NCI-H187 (cell line): ENCODE results near the gene IWS1.
"Not testable (repeated sequence)": the region's sequence is repeated elsewhere in the genome, so short reads cannot be mapped to it uniquely, and the experiment has no call there.

Experiments
- DNase-seq, 2 experiments: peaks; one replicate each; lab custom pipeline; 2025; lab: John Stamatoyannopoulos, UW

IWS1 gene

DNA sequence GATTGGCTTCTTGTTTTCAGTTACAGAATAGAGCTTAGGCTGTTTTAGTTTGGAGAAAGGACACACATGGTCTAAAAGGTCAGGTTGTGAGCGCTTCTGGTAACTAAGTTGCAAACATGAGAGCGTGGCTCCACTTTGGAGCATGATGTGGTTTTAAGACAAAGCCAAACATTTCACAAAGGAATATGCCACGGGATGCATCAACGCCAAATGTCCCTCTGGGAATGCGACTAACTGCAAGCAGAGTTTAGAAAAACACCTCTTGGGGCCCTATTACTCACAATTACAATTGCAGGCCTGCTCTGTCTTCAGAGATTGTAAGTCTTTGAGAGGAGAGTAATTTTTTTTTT, 34.6 kb upstream of the IWS1 start:
- DNase-seq, result no peak

DNA sequence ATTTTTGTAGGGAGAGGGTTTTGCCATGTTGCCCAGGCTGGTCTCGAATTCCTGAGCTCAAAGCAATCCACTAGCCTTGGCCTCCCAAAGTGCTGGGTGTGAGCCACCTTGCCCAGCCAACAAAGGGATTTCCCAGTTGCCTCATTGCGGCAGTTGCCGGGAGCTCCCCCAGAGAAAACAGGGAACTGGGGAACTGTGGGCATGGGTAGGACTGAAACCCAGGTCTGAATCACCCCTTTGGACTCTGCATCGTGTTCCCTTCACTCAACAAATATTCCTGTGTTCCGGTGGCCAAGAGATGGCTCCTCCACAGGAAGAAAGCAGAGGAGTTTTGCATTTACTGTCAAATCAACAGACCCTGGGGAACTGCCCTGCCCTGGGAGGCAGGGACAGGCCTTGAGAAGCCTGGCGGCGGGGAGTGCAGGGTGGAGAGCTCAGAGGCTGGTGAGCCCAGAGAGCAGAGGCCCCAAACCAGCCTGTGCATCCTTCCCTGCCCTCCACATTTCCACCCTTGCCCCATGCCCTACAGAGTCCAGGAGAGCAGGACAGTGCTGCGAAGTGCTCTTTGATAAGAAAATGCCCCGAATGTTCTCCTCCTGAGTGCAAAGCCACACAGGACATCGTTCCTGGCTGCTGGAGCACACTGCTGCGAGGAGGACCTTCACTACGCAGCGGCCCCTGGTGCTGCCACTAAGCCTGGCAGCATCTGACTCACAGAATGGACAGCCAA, 34.1 kb upstream of the IWS1 start:
- no peak for DNase-seq

DNA sequence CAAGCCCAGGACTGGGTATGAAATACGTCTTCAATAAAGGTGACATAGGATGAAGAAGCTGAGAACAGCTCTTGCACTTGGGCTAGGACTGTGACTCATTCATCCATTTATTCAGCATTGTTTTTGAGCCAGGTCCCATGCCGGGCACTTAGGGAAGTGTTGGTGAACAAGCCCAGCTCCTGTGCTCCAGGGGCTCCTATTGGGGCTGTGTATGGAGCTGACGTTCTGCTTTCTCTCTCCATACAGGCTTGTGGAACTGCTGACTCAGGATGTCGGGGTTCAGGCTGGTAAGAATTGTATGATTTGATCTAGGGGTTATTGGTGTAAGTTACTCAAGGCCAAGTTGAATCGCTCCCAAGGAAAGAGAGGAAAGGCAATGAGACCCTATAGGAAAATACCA, 33.2 kb upstream of the IWS1 start:
- DNase-seq, result no peak

DNA sequence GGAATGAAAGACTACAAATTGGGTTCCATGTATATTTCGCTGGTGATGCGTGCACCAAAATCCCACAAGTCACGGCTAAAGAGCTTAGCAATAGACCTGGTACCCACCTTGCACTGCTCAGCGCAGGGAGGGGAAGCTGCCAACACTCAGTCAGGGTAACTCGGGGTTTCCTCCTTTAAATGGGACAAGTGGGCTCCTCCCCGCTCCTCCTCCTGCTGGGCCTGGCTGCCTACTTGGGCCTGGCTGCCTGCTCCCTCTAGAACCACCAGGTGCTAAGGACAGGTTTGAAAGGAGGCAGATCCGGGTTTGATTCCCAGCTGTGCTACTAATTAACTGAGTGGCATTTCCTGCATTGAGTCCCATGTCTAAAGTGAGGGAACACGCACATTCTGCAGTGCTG, 32.6 kb upstream of the IWS1 start:
- no peak for DNase-seq

DNA sequence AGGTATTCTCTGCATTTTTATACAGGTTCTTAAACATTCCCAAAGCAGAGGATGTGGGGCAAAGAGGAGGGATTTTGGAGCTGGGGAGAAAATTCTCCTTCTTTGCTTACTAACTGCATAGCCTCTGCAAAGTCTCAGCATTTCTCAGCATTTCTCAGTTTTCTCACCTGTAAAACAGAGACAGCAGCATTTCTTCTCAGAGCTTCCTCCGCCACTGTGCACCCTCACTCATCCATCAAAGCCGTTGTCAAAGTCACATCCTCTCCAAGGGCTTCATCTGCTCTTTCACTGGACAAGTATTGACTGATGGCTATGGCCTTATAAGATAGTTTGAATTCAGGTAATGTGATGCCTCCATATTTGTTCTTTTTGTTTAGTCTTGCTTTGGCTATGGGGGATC, 26.6 kb upstream of the IWS1 start:
- DNase-seq, result no peak

DNA sequence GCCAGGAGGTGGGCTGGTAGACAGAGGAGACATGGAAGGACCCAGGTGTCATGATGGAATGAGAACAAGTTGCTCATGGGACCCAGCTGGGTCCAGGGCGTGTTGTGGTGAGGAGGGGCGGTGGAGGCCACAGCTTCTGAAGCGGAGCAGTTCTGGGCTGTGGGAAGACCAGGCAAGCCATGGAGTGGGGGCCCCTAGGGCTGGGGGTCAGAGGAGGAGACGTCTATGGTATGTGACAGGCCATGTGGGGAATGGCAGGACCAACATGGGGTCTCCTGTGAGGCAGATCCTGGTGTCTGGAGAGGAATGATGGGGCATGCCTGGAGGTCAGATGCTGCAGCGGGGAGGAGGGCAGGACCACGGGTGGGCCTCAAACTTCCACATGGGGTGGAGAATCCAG, 26.0 kb upstream of the IWS1 start:
- DNase-seq, result no peak

DNA sequence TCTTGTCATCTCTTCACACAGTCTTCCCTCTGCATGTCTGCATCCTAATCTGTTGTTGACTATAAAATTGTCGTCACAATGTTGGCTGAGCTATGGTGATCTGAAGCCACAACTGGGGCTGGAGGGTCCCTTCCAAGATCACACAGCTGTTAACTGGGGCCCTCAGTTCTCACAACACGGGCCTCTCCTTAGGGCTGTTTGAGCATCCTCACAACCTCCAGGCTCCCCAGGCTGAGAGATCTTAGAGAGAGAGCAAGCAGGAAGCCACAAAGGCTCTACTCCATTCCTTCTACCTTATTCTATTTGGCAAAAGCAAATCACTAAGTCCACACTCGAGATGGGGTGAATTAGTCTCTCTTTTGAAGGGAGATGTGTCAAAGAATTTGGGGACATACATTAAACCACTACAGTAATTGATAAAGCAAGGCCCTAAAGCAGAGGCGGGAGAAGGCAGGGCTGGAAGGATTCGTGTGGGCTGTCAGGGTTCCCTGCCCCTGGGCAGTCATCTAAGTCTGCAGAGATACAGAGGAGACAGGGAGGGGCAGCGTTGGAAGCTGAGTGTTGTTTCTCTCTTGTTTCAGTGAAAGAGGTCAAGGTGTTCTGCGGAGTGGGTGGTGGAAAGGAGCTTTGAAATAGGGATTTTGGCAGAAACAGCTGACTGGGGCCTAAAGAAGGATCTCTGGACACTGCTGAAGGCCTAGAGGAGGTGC, 25.1 kb upstream of the IWS1 start:
- no peak for DNase-seq

DNA sequence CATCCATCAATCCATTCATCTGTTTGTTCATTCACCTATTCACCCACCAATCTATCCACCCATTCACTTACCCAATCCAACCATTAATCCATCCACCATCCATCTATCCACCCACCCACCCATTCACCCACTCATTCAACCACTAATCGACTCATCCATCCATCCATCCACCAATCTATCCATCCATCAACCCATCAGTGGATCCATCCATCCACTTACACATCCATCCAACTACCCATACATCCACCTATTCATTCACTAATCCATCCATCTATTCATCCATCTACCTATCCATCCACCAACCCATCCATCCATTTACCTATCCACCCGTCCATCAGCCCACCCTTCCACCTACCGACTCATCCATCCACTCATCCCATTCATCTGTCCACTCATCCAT, 20.5 kb upstream of the IWS1 start:
- DNase-seq, result no peak

DNA sequence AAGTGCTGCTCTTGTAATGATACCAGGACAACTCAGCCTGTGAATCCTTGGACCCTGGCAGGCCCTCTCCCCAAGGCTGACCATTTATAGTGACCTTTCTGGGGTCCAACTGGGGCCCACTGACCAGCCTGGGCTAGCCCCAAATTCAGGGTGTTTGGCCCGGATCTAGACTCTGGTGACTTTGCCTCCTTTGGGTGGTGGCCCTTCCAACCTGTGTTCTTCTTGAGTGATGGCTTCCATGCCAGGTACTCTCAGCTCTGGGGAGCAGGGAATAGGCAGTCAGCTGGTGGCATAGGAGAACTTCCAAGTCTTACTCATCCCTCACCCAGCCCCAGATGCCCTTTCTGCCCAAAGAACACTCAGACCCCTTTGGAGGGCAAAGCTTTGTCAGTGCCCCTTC, 19.5 kb upstream of the IWS1 start:
- no peak for DNase-seq

DNA sequence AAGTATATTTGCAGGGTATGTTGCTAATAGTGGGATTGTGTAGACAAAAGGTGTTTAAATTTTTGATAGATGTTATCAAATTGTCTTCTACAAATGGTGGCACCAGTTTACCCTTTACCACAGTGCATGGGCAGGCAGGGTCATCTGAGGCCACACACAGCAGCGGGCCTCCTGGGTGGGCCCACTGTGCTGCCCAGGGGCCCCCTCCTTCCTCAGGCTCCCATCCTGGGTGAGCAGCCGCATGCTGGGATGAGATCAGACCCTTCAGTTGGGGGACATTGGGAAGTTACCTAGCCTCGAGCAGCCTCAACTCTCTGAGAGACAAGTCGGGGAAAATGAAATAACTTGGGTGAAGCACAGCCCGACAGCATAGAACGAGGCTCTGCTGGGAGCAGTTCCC, 18.9 kb upstream of the IWS1 start:
- DNase-seq, result no peak

DNA sequence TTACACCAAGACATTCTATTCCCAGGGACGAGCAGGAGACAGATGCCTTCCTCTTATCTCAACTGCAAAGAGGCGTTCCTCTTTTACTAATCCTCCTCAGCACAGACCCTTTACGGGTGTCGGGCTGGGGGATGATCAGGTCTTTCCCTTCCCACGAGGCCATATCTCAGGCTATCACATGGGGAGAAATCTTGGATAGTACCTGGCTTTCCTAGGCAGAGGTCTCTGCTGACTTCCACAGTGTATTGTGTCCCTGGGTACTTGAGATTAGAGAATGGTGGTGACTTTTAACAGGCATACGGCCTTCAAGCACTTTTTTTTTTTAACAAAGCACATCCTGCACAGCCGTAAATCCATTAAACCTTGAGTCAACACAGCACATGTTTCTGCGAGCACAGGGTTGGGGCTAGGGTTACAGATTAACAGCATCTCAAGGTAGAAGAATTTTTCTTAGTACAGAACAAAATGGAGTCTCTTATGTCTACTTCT, 16.8 kb upstream of the IWS1 start:
- DNase-seq, result not testable (repeated sequence)

DNA sequence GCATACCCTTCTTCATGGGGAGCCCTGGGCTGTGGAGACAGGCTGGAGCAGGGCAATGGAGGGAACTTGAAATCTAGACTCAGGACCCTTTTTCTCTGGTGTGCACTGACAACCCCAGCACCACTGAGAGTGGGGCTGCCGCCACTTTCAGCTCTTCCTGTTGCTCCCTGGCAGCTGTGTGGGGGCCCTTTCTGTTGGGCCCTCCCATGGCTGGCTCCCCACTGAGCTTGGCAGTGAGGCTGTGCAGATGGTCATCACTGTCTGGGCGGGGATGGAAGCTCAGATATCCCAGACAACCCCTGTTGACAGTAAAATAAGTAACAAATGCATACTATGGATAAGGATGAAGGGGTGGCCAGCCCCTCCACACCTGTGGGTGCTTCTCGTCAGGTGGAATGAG, 15.9 kb upstream of the IWS1 start:
- no peak for DNase-seq

DNA sequence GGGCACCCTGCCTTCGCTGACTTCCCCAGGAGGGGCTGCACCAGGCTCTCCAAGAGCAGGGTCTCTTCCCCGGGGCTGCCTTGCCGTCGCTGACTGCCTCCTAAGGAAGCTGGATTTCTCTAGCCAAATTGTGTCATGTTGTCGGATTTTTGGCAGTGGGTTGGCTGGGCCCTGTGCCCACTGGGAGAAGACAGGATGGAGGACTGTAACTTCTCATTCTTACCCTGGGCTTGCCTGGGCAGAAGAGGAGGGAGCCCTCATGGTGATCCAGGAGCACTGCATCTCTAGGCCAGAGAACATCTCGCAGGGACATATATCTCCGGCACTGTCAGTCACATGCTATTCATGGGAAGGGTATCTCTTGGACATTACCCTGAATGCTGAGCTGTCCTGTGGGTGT, 15.5 kb upstream of the IWS1 start:
- no peak for DNase-seq

DNA sequence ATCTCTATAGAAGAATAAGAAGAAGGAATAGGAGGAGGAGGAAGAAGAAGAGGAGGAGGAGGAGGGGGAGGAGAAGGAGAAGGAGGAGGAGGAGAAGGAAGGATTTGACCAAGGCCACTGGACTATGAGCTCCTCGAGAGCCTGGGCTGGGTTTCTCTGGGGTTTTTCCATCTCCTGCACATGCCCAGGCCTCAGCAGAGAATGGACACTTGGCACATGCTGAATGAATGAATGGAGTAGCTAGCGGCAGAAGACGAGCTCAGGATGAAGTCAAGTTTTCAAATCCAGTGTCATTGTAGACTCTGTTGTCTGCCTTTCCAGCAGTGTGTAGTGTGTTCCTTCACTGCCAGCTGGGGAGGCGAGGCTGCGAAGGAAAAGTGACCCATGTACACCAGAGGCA, 11.4 kb upstream of the IWS1 start:
- no peak for DNase-seq

DNA sequence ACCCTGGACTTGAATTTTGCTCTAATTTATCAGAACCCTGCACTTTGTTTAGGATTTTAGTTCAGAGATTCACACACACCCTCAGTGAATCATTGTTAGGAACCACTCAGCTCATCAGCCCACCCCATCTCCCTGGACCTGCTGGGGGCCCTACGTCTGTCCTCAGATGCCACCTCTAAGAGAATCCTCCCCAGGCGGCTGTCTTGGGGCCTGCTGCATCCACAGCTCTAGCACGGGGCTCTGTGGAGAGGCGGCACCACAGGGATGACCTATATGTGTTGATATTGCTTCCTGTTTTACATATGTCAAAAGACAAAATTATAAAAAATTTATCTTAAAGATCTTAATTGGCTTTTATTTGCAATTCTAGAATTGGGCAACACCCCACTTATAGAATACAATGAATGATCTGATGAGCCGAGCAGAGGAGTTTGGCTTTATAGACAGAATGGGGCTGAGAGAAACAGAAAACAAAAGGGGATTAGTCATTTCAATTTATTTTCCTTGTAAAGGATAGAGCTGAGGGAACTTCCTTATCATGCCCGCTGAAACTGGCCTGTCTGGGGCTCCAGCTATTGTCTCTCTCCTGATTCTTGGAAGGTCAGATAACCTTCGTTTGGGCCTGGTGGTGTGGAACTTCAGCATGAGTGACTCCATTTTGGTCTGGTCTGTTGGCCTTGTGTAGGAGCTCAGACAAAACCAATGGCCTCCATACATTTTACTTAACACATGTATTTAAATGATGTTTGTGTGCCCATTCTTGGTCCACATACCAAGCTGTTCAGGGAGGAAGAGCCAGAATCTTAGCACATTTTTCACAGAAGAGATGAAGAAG, 10.6 kb upstream of the IWS1 start:
- DNase-seq, result no peak

DNA sequence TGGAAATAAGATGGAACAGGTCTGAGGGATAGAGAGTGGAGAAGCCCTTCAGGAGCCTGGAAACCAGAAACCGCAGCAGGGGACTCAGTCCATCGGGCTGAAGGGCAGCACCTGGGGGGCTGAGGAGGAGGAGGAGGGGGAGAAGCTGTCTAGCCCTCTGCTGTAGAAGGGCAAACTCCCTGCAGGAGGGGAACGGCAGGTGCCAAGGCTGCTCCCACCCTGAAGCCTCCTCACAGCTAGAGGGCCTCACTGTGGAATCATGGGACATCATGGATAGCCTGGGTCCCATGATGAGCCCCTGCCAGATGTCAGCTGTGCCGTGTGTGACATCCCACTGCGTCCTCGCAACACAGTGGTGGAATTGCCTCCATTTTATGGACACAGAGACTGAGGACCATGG, 9.6 kb upstream of the IWS1 start:
- no peak for DNase-seq

DNA sequence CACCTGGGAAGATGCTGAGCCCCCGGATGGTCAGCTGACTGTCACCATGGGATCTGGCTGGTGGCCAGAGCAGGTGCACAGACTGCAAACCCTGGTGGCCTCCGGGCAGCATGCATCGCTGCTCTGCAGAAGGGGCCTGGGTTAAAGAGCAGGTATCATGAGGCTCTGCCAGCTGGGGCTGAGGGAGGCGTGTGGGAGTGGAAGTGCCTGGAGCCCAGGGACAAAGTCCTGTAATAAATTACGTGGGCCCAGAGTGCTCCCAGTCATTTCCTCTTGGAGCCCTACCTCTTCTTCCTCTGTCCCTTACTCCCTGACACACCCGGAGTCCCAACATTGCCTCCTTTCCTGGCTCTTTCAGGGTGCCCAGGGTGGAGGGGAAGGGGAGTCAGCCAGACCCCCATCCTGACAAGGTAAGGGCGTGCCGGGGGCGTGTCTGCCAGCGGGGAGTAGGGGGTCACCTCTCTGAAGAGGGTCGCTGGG, 9.2 kb upstream of the IWS1 start, which contains the start of gene MYO7B:
MYO7B (plus strand) TSS at position 262 of the 480 bp plus-strand sequence. CDS start 24,040 bp downstream, outside the sequence.
- DNase-seq, result no peak

DNA sequence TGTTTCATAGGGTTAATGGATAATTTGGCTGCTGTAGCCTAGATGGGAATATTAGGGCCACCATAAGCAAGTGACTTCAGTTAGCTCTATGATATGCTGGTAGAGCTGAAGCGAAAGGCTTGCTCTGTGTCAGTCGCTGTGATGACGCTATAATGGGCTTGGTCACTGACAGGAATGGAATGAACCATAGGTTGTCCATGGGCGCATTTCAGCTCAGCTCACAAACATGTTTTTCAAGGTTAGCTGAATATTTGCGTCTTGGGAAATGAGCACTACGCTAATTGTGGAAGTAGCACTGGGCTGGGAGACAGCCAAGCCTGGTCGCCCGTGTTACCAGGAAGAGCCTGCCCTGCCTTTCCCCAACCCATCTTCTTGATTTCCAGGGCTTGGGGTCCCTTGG, 6.0 kb upstream of the IWS1 start:
- no peak for DNase-seq

DNA sequence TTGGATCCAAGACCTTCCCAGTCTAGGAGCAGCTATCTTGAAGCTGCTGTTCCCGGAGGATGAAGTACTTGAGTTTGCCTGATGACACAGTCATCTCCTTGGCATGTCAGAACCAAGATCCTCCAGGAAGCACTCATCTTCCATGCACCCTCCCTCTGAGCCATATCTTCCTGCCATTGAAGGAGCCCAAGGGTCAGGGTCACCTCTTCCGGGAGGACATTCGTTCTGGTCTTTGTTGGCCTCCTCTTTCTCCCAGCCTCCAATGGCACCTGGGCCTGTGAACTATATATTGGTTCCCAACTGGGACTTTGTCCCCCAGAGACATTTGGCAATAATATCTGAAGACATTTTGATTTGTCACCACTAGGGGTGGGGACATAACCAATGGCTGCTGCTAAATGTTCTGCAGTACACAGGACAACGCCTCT, 4.9 kb upstream of the IWS1 start:
- DNase-seq, result no peak

DNA sequence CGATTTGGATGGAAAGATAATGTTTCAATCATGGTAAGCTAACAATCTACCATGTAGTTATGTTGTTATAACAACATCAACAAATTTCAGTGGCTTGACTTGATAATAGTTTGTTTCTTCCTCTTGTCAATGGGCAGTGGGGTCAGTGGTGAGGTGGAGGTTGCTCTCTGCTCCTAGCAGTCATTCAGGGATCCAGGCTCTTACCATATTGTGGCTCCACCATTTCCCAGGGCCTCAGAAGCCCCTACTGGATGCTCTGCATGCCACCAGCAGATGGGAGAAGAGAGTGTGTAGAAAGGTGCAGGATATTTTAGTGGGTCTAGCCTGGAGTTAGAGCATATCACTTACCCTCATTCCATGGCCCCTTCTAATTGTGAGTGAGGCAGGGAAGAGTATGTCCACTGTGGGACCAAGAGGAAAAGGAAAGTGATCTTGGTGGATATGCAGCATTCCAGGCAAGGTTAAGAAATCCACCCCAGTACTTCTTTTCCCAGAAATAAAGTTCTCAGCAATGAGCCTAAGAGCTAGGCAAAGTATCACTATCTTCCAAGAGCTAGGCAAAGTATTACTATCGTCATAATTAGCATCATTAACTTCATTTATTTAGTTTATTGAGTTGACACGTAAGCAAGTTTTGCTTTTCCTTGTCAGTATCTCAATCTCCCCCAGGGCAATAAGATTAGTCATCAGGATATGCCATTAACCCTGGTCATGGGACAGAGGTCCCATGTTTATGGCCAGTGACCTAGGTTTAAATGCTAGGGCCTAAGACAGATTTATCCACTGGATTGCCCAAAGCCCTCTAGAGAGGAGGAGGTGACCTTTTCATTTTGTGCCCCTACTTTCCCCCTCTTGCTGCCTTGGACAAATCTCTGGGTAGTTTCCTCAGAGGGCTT, 4.2 kb upstream of the IWS1 start:
- DNase-seq, result no peak

DNA sequence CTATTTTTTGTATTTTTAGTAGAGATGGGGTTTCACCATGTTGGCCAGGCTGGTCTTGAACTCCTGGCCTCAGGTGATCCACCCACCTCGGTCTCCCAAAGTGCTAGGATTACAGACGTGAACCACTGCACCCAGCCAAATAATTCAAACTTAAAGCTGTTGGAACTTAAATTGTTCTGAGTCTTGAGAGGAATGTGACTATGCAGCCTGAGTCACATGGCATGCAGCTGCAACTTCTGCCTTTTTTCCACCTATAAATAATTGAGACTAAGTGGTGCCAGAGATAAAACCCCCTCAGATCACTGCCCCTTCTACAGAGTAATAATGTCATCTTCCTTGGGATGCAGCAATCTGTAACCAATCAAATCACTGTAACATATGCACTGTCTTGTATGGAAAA, 3.1 kb upstream of the IWS1 start:
- not testable (repeated sequence) for DNase-seq

DNA sequence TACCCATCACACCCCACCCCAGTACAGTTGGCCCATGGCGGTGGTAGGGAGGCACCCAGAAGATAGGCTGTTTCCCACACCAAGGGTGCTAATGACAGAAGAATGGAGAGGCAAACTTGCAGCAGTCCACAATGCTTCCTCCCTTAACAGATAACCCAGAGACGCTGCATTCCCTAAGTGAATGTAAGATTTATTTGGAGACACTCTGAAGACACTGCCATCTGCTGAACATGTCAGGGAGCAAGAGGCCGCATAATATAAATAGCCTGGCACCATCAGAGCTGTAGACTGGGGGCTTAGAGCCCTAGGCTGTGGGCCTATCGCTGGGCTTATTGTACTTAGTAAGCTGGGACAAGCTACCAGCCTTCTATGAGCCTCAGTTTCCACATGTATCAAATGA, 2.2 kb upstream of the IWS1 start:
- no peak for DNase-seq
